DOHH2 (cell line): ENCODE data around the gene PRRC2C.

Source experiments
- EZH2phosphoT487 ChIP-seq: fragments of 200-600 bp; sonication (generic); IDR thresholded peaks from 2 replicates; pipeline ENCODE4 v1.6.1; 2017; ENCODE audit warnings: borderline replicate concordance, mild to moderate bottlenecking, antibody characterized with exemption, low read length, moderate library complexity, mixed read lengths
- TF ChIP-seq, protein P1 (sequence below): fragments of 200-600 bp; sonication (generic); IDR thresholded peaks from one replicate; pipeline ENCODE4 v1.5.1; 2014; ENCODE audit warnings: antibody characterized with exemption, mild to moderate bottlenecking, low read depth, low read length; ENCODE audit not compliant: poor library complexity, severe bottlenecking

- TF ChIP-seq, protein P1, sequence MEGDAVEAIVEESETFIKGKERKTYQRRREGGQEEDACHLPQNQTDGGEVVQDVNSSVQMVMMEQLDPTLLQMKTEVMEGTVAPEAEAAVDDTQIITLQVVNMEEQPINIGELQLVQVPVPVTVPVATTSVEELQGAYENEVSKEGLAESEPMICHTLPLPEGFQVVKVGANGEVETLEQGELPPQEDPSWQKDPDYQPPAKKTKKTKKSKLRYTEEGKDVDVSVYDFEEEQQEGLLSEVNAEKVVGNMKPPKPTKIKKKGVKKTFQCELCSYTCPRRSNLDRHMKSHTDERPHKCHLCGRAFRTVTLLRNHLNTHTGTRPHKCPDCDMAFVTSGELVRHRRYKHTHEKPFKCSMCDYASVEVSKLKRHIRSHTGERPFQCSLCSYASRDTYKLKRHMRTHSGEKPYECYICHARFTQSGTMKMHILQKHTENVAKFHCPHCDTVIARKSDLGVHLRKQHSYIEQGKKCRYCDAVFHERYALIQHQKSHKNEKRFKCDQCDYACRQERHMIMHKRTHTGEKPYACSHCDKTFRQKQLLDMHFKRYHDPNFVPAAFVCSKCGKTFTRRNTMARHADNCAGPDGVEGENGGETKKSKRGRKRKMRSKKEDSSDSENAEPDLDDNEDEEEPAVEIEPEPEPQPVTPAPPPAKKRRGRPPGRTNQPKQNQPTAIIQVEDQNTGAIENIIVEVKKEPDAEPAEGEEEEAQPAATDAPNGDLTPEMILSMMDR: no peak
- no peak for TF ChIP-seq EZH2phosphoT487
These were observed 28.4 kb downstream of the PRRC2C start for GRCh38 chr1:171513743-171514142.
